IMR-90 (cell line): ENCODE data around the gene SOX30. TPM values are rescaled to one million over a fixed set of nuclear protein-coding genes. Genes with fewer than 3 reads are reported as not detected.

ENCODE experiments used
- ATAC-seq: fragments of 200-7000 bp; cut with Tn5 transposase; 2 replicates; pipeline ENCODE4 v1.9.1; 2020; ENCODE audit warnings: low read depth, mild to moderate bottlenecking, moderate library complexity
- BruUV-seq: library from RNA; stranded (reverse); fragments of 400-500 nt; replicated peaks from 2 replicates; lab custom pipeline; 2021; lab: Mats Ljungman, UMichigan
- CTCF ChIA-PET: fragments of 300-600 bp; formaldehyde crosslinking; extraction: SDS; loops from one replicate; lab custom pipeline; 2021; ENCODE audit warnings: antibody characterized with exemption; lab: Yijun Ruan, JAX
- POLR2A ChIA-PET: fragments of 300-600 bp; sonication (Branson Sonifier 250); formaldehyde crosslinking; loops from one replicate; lab custom pipeline; 2022; ENCODE audit warnings: antibody characterized with exemption; ENCODE audit not compliant: unreplicated experiment; lab: Charles Lee
- DNase-seq: peaks from one replicate; pipeline ENCODE4 v3.0.0; 2013
- H2AFZ ChIP-seq: replicated peaks from 2 replicates; pipeline ENCODE3; 2013; ENCODE audit warnings: low read length, mild to moderate bottlenecking; ENCODE audit not compliant: poor library complexity
- H2AK5ac ChIP-seq: 2 replicates; pipeline ENCODE4 v1.6.1; 2013; ENCODE audit warnings: low read depth, low read length, inconsistent platforms
- H2AK9ac ChIP-seq: replicated peaks from 2 replicates; pipeline ENCODE3; 2013; ENCODE audit warnings: mild to moderate bottlenecking, low read depth, low read length, moderate library complexity; ENCODE audit not compliant: poor library complexity
- H2BK120ac ChIP-seq: 2 replicates; pipeline ENCODE4 v1.6.1; 2013; ENCODE audit warnings: low read depth, low read length, inconsistent platforms
- H2BK15ac ChIP-seq: 3 replicates; pipeline ENCODE4 v1.6.1; 2013; ENCODE audit warnings: low read depth, low read length, inconsistent platforms
- H2BK20ac ChIP-seq: 2 replicates; pipeline ENCODE4 v1.6.1; 2013; ENCODE audit warnings: low read depth, mild to moderate bottlenecking, inconsistent platforms, low read length, moderate library complexity
- H2BK5ac ChIP-seq: 2 replicates; pipeline ENCODE4 v1.6.1; 2013; ENCODE audit warnings: mild to moderate bottlenecking, low read depth, low read length, inconsistent platforms; ENCODE audit not compliant: poor library complexity, severe bottlenecking
- H3K14ac ChIP-seq: replicated peaks from 2 replicates; pipeline ENCODE4 v1.6.1; 2013; ENCODE audit warnings: low read depth, low read length, inconsistent platforms
- H3K18ac ChIP-seq: 2 replicates; pipeline ENCODE4 v1.6.1; 2013; ENCODE audit warnings: low read depth, low read length, control low read depth
- H3K23ac ChIP-seq: 2 replicates; pipeline ENCODE4 v1.6.1; 2013; ENCODE audit warnings: low read depth, low read length, inconsistent platforms
- H3K27ac ChIP-seq: 2 replicates; pipeline ENCODE4 v1.5.1; 2013; ENCODE audit warnings: mild to moderate bottlenecking, control low read depth, low read length; ENCODE audit not compliant: insufficient read depth
- H3K27me3 ChIP-seq: 2 replicates; pipeline ENCODE4 v1.6.1; 2013; ENCODE audit warnings: low read length; ENCODE audit not compliant: control insufficient read depth, insufficient read depth
- H3K36me3 ChIP-seq: 2 replicates; pipeline ENCODE4 v1.6.1; 2013; ENCODE audit warnings: low read length, mixed read lengths; ENCODE audit not compliant: control insufficient read depth, insufficient read depth
- H3K4ac ChIP-seq: 2 replicates; pipeline ENCODE4 v1.6.1; 2013; ENCODE audit warnings: low read depth, low read length, inconsistent platforms
- H3K4me1 ChIP-seq: 2 replicates; pipeline ENCODE4 v1.6.1; 2013; ENCODE audit warnings: low read length, mixed read lengths; ENCODE audit not compliant: control insufficient read depth, insufficient read depth
- H3K4me2 ChIP-seq: 2 replicates; pipeline ENCODE4 v1.6.1; 2013; ENCODE audit warnings: low read depth, mild to moderate bottlenecking, control low read depth, low read length, moderate library complexity
- H3K4me3 ChIP-seq: 2 replicates; pipeline ENCODE4 v1.5.1; 2013; ENCODE audit warnings: low read depth, mild to moderate bottlenecking, control low read depth, low read length, moderate library complexity; ENCODE audit not compliant: insufficient read depth
- H3K56ac ChIP-seq: 2 replicates; pipeline ENCODE4 v1.6.1; 2013; ENCODE audit warnings: low read length, inconsistent platforms; ENCODE audit not compliant: insufficient read depth; ENCODE audit errors: extremely low read depth
- H3K79me1 ChIP-seq, 2 experiments: 2 replicates each; pipeline ENCODE4 v1.6.1; 2013; ENCODE audit warnings: low read length in 2 of 2, inconsistent platforms in 1 of 2, low read depth in 1 of 2
- H3K9ac ChIP-seq: 2 replicates; pipeline ENCODE4 v1.6.1; 2013; ENCODE audit warnings: low read depth, low read length, control low read depth
- H3K9me1 ChIP-seq: 2 replicates; pipeline ENCODE4 v1.6.1; 2013; ENCODE audit warnings: low read length, inconsistent platforms; ENCODE audit not compliant: insufficient read depth
- H3K9me3 ChIP-seq: 2 replicates; pipeline ENCODE4 v1.6.1; 2013; ENCODE audit warnings: low read length; ENCODE audit not compliant: control insufficient read depth, insufficient read depth
- H4K20me1 ChIP-seq: 2 replicates; pipeline ENCODE4 v1.6.1; 2013; ENCODE audit warnings: low read length, inconsistent platforms; ENCODE audit not compliant: insufficient read depth
- H4K5ac ChIP-seq: 2 replicates; pipeline ENCODE4 v1.6.1; 2013; ENCODE audit warnings: mild to moderate bottlenecking, low read depth, low read length, control low read depth
- H4K8ac ChIP-seq, 2 experiments: 2 replicates each; pipeline ENCODE4 v1.6.1; 2013; ENCODE audit warnings: low read depth in 2 of 2, low read length in 2 of 2, control low read depth in 1 of 2, inconsistent platforms in 1 of 2
- H4K91ac ChIP-seq: 2 replicates; pipeline ENCODE4 v1.6.1; 2013; ENCODE audit warnings: low read depth, low read length, inconsistent platforms; ENCODE audit not compliant: insufficient read depth
- ELK1 ChIP-seq: fragments of 150-350 bp; IDR thresholded peaks from 2 replicates; pipeline ENCODE4 v1.6.1; 2016; ENCODE audit warnings: low read depth, mild to moderate bottlenecking, low read length, moderate library complexity, borderline replicate concordance
- FOS ChIP-seq: fragments of 150-350 bp; IDR thresholded peaks from 2 replicates; pipeline ENCODE4 v1.6.1; 2016; ENCODE audit warnings: low read depth, low read length
- MAZ ChIP-seq: IDR thresholded peaks from 2 replicates; pipeline ENCODE4 v1.6.1; 2012; ENCODE audit warnings: low read depth, mild to moderate bottlenecking, low read length, improper control_type of control experiment, moderate library complexity, borderline replicate concordance
- NFE2L2 ChIP-seq: fragments of 150-350 bp; IDR thresholded peaks from 2 replicates; pipeline ENCODE4 v1.6.1; 2016; ENCODE audit warnings: low read depth, mild to moderate bottlenecking, low read length
- RAD21 ChIP-seq: IDR thresholded peaks from 2 replicates; pipeline ENCODE4 v1.6.1; 2012; ENCODE audit warnings: low read length, improper control_type of control experiment
- RCOR1 ChIP-seq: IDR thresholded peaks from 2 replicates; pipeline ENCODE4 v1.6.1; 2012; ENCODE audit warnings: mild to moderate bottlenecking, low read length, improper control_type of control experiment; ENCODE audit not compliant: insufficient replicate concordance
- RFX5 ChIP-seq: IDR thresholded peaks from 2 replicates; pipeline ENCODE4 v1.8.0; 2012; ENCODE audit warnings: low read depth, mild to moderate bottlenecking, low read length, moderate library complexity
- WGBS, 2 experiments: methylation state at CpG; one replicate each; pipeline versions ENCODE4 v1.1.5 to v1.1.7; 2013; ENCODE audit warnings: missing lambda C conversion rate in 2 of 2; ENCODE audit not compliant: insufficient read length in 1 of 2; ENCODE audit errors: extremely low coverage in 2 of 2; 5-methylcytosine and 5-hydroxymethylcytosine counted together
- dilution Hi-C: fragments of 300-500 bp; cut with HindIII; formaldehyde crosslinking; loops from one replicate; pipeline ENCODE4 v1.14.3; 2018; ENCODE audit warnings: low sequenced_read_pairs; ENCODE audit not compliant: unreplicated experiment
- in situ Hi-C: fragments of 300-500 bp; cut with MboI; formaldehyde crosslinking; loops from 3 replicates; pipeline ENCODE4 v1.14.3; 2019; ENCODE audit warnings: low sequenced_read_pairs, inconsistent platforms, mixed read lengths
- intact Hi-C: fragments of 100-400 bp; cut with micrococcal nuclease; formaldehyde crosslinking; loops from 2 replicates; pipeline ENCODE4 v1.10.0; 2022
- polyA plus RNA-seq, 3 experiments: library from polyadenylated mRNA; depleted of rRNA; stranded (reverse); fragments of >200 nt; gene quantifications; 2 replicates each; pipeline ENCODE4 v1.2.3, GENCODE V29; 2012; ENCODE audit warnings: low replicate concordance in 1 of 3
- total RNA-seq: library from RNA; depleted of rRNA; stranded (reverse); fragments of >200 nt; gene quantifications from 2 replicates; pipeline ENCODE4 v1.2.3, GENCODE V29; 2012

The SOX30 gene
- total and polyA plus RNA-seq, 2 of the 4 experiments (the other 2 are of a cell fraction), result not detected

DNA sequence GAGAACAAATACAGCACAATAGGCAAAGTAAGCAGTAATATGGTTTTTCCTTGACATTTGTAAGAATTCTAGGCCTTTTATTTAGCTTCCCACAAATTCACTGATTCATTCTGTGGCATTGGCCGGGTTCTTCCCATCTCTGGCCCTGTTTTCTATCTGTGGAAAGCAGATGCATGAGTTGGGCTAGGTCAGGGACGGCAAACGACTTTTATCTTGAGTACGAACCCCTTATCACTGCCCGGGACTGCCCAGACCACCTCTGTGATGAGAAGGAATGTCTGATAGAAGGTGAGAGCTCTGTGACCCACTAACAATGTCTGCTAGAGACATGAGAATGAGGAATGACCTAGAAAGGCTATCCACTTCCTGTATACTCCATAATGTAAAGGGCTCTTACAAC is 41.2 kb downstream of the SOX30 start:
- no peak for TF ChIP-seq MAZ
- no peak for TF ChIP-seq RFX5
- no peak for TF ChIP-seq FOS
- no peak for TF ChIP-seq NFE2L2
- TF ChIP-seq RCOR1, result no peak
- no peak for TF ChIP-seq RAD21
- TF ChIP-seq ELK1, result no peak
- Histone ChIP-seq H2BK15ac (no peak overlapping the region), H2AK5ac (no peak overlapping the region), H3K79me1 (no peaks in the 10 kb centered on the region; a peak in 1 of 4 replicates), H3K9me3 (no peaks in the 10 kb centered on the region), H3K36me3 (no peaks in the 10 kb centered on the region), H3K4me1 (peaks cover 10% of the 10 kb centered on the region), H3K56ac (no peak overlapping the region), H3K4me3 (no peak overlapping the region), H2BK120ac (peak overlapping the region; percentile 33; the same call in 1 of the 2 replicates), H2AK9ac (no peak overlapping the region), H3K27ac (no peak overlapping the region), H2BK20ac (no peak overlapping the region), H3K9ac (no peak overlapping the region), H3K27me3 (no peaks in the 10 kb centered on the region), H4K20me1 (no peaks in the 10 kb centered on the region), H3K4ac (no peak overlapping the region), H4K8ac (no peak overlapping the region), H2BK5ac (no peak overlapping the region), H3K14ac (no peak overlapping the region), H3K4me2 (no peak overlapping the region), H3K9me1 (peaks cover 12% of the 10 kb centered on the region), H3K23ac (no peak overlapping the region), H3K18ac (no peak overlapping the region; the same call in 1 of the 2 replicates), H2AFZ (peak overlapping the region; percentile 12), H4K91ac (no peak overlapping the region; the same call in 1 of the 2 replicates), H4K5ac (no peak overlapping the region)
- ChIA-PET POLR2A (no interaction called here), CTCF (no interaction called here)
- ATAC-seq, result no peak
- BruUV-seq, result no TSS peak
- dilution Hi-C loops, result no loop called here
- no peak for DNase-seq
- no CpG with 5 or more reads among the region's 5 CpGs for WGBS, 2 experiments
- intact Hi-C loops, result no loop called here
- in situ Hi-C loops, result no loop called here
